Neuron (in vitro differentiated cells): ENCODE results near the gene DUSP9.
A peak's percentile ranks its signal among the peaks of the same experiment; 100 is the strongest.

Experiments used
- H2AFZ ChIP-seq: one replicate; pipeline ENCODE4 v1.6.1; 2013; ENCODE audit warnings: low read depth, mild to moderate bottlenecking, inconsistent platforms, low read length, moderate library complexity
- H3K27me3 ChIP-seq: one replicate; pipeline ENCODE4 v1.6.1; 2013; ENCODE audit warnings: low read length; ENCODE audit not compliant: insufficient read depth
- H3K36me3 ChIP-seq: one replicate; pipeline ENCODE4 v1.6.1; 2013; ENCODE audit warnings: low read length; ENCODE audit not compliant: insufficient read depth
- H3K4me1 ChIP-seq: one replicate; pipeline ENCODE4 v1.6.1; 2013; ENCODE audit warnings: low read length; ENCODE audit not compliant: insufficient read depth
- H3K4me3 ChIP-seq: 2 replicates; pipeline ENCODE4 v1.5.1; 2013; ENCODE audit warnings: mild to moderate bottlenecking, low read length, moderate library complexity
- H3K9me3 ChIP-seq: one replicate; pipeline ENCODE4 v1.6.1; 2013; ENCODE audit warnings: low read length

Gene DUSP9

GRCh38 chrX:153642655-153643430 lies 4.2 kb upstream of the DUSP9 start:
- peaks cover 71% of the 10 kb centered on the region for H3K27me3 ChIP-seq
- no peak overlapping the region for H2AFZ ChIP-seq
- H3K9me3 ChIP-seq = no peaks in the 10 kb centered on the region
- no peaks in the 10 kb centered on the region for H3K36me3 ChIP-seq
- peaks cover 7% of the 10 kb centered on the region for H3K4me1 ChIP-seq
- no peak overlapping the region for H3K4me3 ChIP-seq

GRCh38 chrX:153643431-153644351 lies 3.3 kb upstream of the DUSP9 start:
- peak overlapping the region; percentile 14 for H3K4me3 ChIP-seq

DNA sequence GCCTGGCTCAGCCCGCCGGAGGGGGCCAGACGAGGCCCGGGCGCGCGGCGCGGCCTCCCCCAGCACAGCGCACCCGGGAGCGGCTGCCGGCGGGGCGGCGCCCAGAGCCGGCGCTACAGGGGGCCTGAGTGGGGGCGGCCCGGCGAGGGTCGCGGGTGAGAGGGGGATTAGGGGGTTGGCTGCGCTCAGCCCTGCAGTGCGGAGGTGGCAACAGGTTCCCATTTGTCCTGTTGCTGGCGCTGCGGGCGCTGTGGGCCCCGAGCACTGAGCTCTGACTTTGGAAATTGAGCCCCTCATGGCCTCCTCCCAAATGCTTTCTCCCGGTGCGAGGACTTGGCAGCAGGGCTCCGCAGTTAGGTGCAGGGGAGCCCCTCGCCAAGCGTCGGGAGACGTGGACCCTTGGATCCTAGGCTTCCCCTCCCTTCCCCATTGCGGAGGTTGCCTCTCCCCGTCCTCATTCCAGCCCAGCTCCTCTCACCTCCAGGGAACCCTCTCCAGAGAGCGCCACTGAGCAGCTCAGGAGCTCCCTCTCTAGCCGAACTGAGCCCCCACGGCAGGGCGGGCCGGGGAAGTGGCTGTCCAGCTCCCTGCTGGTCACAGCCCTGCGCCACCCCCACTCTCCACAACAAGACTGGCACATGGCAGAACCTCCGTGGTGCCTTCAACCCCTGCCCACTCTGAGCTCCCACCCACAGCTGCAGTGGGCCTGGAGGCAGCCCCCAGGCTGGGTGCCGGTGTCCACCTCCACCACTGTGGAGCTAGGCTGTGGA lies 2.5 kb upstream of the DUSP9 start:
- Histone ChIP-seq H3K9me3 (no peaks in the 10 kb centered on the region), H3K27me3 (peaks cover 67% of the 10 kb centered on the region), H3K36me3 (no peaks in the 10 kb centered on the region), H3K4me1 (peaks cover 7% of the 10 kb centered on the region), H2AFZ (no peak overlapping the region), H3K4me3 (no peak overlapping the region)

More at GRCh38 chrX:153643431-153644351, 3.3 kb upstream of the DUSP9 start:
- Histone ChIP-seq H2AFZ (no peak overlapping the region), H3K9me3 (no peaks in the 10 kb centered on the region), H3K4me1 (peaks cover 7% of the 10 kb centered on the region), H3K27me3 (peaks cover 69% of the 10 kb centered on the region), H3K36me3 (no peaks in the 10 kb centered on the region)

GRCh38 chrX:153645151-153645550 lies 1.9 kb upstream of the DUSP9 start:
- Histone ChIP-seq H3K9me3 (no peaks in the 10 kb centered on the region), H3K27me3 (peaks cover 61% of the 10 kb centered on the region), H3K4me3 (no peak overlapping the region)

GRCh38 chrX:153645921-153646488 lies 998 bp upstream of the DUSP9 start:
- no peaks in the 10 kb centered on the region for H3K9me3 ChIP-seq
- H3K4me1 ChIP-seq = peaks cover 7% of the 10 kb centered on the region
- H3K27me3 ChIP-seq = peaks cover 53% of the 10 kb centered on the region
- H2AFZ ChIP-seq = no peak overlapping the region
- no peaks in the 10 kb centered on the region for H3K36me3 ChIP-seq
- H3K4me3 ChIP-seq = no peak overlapping the region

More at GRCh38 chrX:153645151-153645550, 1.9 kb upstream of the DUSP9 start:
- H3K36me3 ChIP-seq = no peaks in the 10 kb centered on the region
- H3K4me1 ChIP-seq = peaks cover 7% of the 10 kb centered on the region
- H2AFZ ChIP-seq = no peak overlapping the region

- Histone ChIP-seq H3K27me3 (peaks cover 45% of the 10 kb centered on the region), H2AFZ (no peak overlapping the region), H3K36me3 (no peaks in the 10 kb centered on the region), H3K4me3 (no peak overlapping the region), H3K9me3 (no peaks in the 10 kb centered on the region), H3K4me1 (peaks cover 7% of the 10 kb centered on the region)
Observed at GRCh38 chrX:153647461-153648357, 706 bp downstream of the DUSP9 start.

- Histone ChIP-seq H3K27me3 (peaks cover 44% of the 10 kb centered on the region), H3K4me1 (peaks cover 6% of the 10 kb centered on the region)
Observed at GRCh38 chrX:153648358-153649177, 1.6 kb downstream of the DUSP9 start.

DNA sequence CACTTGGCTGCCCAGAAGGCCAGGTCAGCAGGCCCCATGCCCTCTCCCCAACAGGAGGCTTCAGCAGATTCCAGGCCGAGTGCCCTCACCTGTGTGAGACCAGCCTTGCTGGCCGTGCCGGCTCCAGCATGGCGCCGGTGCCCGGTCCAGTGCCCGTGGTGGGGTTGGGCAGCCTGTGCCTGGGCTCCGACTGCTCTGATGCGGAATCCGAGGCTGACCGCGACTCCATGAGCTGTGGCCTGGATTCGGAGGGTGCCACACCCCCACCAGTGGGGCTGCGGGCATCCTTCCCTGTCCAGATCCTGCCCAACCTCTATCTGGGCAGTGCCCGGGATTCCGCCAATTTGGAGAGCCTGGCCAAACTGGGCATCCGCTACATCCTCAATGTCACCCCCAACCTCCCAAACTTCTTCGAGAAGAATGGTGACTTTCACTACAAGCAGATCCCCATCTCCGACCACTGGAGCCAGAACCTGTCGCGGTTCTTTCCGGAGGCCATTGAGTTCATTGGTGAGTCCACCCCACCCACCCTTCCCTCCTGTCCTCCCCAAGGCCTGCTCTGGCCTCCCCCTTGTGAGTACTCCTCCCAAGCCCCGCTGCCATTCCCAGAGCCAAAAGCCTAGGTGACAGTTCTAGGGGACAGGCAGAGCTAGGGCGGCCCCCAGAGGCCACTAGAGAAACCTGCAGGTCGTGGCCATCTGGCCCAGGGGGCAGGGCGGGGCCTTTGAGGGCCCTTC lies 2.3 kb downstream of the DUSP9 start:
- no peak overlapping the region for H2AFZ ChIP-seq
- peaks cover 40% of the 10 kb centered on the region for H3K27me3 ChIP-seq
- peaks cover 3% of the 10 kb centered on the region for H3K9me3 ChIP-seq
- peaks cover 2% of the 10 kb centered on the region for H3K4me1 ChIP-seq
- H3K36me3 ChIP-seq = no peaks in the 10 kb centered on the region
- no peak overlapping the region for H3K4me3 ChIP-seq

More at GRCh38 chrX:153648358-153649177, 1.6 kb downstream of the DUSP9 start:
- Histone ChIP-seq H3K4me3 (no peak overlapping the region), H3K36me3 (no peaks in the 10 kb centered on the region), H2AFZ (no peak overlapping the region), H3K9me3 (no peaks in the 10 kb centered on the region)

GRCh38 chrX:153649915-153650782 lies 3.1 kb downstream of the DUSP9 start:
- Histone ChIP-seq H3K9me3 (peaks cover 3% of the 10 kb centered on the region), H2AFZ (no peak overlapping the region), H3K27me3 (peaks cover 37% of the 10 kb centered on the region), H3K4me3 (no peak overlapping the region), H3K4me1 (no peaks in the 10 kb centered on the region), H3K36me3 (no peaks in the 10 kb centered on the region)

DNA sequence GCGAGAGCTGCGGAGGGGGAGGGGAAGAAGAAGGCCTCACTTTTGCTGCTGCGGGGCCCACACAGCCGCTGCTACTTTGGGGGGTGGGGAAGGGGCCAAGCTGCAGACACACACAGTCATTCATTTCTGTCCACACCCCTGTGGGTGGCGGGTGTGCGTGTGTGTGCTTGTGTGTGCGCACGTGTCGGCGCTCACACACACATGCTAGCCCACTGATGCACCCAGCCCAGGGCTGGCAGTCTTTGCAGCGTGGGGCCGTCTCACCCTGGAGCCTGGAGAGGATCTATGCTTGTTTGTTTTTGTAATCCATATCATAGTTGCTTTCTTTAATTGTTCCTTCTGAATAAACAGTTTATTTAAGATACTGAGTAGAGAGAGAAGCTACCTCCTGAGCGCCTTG lies 4.0 kb downstream of the DUSP9 start:
- Histone ChIP-seq H3K9me3 (peaks cover 3% of the 10 kb centered on the region), H3K27me3 (peaks cover 29% of the 10 kb centered on the region), H2AFZ (no peak overlapping the region), H3K4me3 (no peak overlapping the region), H3K4me1 (no peaks in the 10 kb centered on the region), H3K36me3 (no peaks in the 10 kb centered on the region)
